Stimulated activated CD4-positive, alpha-beta T cell treated with anti-CD3 and anti-CD28 coated beads, Interleukin-2, amount 100 ng/mL, for 24 hours (primary cell): Measurements from ENCODE around the gene PPP4R2.
"Not testable (repeated sequence)": the region's sequence is repeated elsewhere in the genome, so short reads cannot be mapped to it uniquely, and the experiment has no call there.

Experiments
- DNase-seq, 2 donors: peaks; one replicate each; pipeline ENCODE4 v3.0.0-alpha.2; 2020

Gene PPP4R2

DNA sequence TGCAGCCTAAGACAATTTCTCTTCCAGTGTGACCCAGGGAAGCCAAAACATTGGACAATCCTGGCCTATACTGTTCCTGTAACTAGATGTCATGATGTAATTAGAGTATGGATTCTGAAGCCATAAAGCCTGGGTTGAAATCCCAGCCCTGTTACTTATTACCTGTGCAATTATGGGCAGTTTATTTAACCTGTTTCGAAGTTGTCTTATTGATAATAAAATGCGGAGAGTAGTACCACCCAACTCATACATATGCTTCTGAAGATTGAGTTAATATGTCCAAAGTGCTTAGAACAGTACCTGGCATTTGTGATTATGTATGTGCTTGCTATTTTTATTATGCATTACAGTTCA is 30.1 kb downstream of the PPP4R2 start:
- DNase-seq = no peak

DNA sequence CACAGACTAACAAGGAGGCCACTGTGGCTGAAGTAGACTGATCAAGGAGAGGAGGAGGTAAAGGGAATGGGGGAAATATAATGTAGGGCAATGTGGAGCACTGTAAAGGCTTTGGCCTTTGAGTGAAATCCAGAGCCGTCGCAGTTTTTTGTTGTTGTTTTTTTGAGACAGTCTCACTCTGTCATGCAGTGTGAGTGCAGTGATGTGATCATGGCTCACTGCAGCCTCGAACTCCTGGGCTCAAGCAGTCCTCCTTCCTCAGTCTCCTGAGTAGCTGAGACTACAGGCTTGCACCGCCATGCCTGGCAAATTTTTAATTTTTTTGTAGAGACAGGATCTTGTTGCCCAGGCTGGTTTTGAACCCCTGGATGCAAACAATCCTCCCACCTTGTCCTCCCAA is 32.2 kb downstream of the PPP4R2 start:
- DNase-seq = no peak

DNA sequence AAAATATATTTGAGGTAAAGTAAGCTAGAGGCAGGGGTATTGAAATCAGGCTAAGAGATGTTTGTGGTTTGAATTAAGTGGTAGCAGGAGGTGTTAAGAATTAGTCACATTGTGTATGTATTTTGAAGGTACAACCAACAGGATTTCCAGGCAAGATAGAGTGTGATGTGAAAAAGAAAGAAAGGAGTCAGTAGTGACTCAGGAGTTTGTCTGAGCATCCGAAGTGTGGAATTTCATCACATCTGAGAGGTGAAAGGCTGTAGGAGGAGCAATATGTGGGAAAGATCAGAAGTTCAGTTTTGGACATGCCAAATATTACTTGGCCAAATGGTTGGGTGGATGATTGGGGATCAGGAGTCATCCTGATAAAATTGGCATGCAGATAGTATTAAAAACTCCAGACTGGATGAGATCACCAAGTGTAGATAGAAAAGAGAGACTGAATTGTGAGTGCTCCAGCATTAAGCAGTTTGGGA is 32.7 kb downstream of the PPP4R2 start:
- no peak for DNase-seq

DNA sequence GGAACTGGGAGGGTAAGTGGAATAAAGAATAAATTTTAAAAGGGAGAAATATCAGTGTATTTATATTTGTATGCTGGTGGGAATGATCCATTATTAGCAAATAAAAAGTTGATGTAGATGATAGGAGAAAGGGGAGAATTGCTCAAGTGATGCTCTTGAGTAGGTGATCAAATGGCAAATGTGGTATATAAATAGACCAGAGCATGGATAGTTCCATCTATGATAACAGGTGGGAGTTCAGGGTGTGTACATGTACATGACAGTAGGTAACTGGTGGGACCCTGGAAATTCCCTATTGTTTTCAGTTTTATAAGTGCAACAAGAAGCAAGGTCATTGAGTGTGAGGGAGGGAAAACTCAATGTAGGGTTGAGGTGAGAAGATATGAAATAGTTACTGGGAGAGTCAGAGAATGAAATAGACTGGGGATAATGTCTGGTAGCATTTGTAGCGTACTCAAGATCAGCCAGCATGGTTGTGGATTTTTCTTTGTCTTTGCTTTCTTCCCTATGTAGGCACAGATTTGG is 33.5 kb downstream of the PPP4R2 start:
- no peak for DNase-seq

DNA sequence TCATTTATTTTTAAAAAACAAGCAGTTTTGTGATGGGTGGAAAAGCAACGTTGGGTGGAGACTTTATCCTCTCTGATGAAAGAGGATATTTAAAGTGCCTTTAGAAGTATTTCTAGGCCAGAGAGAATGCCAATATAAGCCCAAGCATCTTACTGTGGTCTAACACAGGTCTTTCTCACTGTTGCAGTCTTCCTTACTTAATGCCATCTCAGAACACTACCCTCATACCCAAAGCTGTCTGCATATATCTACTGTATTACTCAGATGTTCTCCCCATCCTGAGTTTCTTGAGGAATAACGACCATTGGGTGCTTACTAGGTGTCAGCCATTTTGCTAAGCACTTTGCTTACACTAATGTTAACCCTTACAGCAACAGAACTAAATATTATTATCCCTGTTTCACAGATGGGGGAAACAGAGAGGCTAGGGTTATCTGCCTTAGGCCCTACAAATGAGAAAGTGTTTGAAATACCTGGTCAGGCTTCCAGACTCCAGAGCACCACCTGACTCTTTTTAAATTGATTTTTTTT is 35.0 kb downstream of the PPP4R2 start:
- DNase-seq = no peak

DNA sequence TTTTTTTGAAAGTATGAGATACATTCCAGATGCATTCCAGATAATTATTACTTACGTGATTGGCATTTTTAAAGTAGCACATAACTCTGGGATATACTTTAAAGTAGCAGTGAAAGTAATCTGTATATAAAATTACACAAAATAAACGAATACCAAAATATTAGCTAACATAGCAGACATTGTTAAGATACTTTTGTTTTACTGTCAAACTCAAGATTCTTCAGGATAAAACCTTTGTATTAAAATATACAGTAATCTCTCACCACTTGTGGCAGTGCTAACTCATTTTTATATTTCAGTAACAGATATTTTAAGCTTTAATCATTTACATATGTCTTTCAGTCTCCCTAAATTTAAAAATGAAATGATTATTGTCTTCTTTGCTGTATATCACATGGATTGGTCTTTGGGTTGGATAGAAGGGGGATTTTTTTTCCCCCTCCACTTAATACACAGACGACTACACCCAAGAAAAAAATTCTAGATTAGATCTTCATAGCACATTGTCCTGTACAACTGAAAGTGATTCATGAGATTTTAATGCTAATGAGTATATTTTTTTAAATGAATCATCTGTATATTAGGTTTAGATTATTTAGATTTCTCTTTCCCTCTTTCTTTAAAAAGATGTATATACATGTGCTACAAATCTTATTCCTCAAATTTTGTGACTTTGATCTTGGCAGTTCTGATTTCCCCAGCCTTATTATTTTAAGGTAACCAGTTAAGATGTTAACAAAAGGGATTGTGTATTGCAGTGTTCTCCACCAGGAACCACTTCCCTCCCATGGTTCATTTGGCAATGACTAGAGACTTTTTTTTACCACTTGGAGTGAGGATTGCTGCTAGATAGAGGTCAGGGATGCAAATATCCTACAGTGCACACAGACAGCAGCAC is 40.3 kb downstream of the PPP4R2 start:
- DNase-seq = no peak

DNA sequence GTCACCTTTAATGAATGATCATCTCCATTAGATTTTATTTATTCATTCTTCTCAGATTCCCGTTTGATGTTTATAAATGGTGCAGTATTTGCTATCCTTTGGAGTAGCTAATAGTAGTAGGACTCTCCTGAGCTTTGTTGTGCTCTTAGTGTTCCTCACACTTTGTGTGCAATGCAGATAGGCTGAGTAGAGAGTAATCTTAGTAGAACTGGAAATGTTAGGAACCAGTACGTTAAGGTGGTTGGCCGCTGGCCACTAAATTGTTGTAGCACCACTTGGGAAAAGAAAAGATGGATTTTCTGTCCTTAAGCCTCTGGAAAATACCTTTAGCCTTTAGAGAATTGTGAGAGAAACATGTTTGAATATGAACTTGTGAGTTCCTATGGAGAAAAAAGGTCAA is 44.9 kb downstream of the PPP4R2 start:
- no peak for DNase-seq

DNA sequence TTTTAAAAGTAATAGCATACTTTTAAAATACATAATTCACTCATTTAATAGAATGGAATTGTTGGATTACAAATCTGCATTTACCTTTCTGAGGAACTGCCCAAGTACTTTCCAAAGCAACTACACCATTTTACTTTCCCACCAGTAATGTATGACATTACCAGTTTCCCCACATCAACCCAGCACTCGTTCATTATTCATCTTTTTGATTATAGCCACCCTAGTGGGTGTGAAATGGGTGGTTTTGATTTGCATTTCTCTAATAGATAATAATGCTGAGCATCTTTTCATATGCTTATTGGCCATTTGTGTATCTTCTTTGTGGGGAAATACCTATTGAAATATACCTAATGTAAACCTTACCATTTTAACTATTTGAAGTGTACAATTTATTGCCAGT is 46.8 kb downstream of the PPP4R2 start:
- no peak for DNase-seq

DNA sequence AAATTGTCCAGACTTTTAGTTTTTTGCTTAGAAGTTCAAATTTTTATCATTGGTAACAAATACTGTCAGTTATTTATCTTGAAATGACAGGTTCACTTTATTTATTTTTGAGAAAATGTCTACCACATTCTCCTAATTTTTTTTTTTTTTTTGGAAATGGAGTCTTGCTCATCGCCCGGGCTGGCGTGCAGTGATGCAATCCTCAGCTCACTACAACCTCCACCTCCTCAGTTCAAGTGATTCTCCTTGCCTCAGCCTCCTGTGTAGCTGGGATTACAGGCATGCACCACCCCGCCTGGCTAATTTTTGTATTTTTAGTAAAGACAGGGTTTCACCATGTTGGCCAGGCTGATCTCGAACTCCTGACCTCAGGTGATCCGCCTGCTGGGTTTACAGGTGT is 48.8 kb downstream of the PPP4R2 start:
- no peak for DNase-seq

DNA sequence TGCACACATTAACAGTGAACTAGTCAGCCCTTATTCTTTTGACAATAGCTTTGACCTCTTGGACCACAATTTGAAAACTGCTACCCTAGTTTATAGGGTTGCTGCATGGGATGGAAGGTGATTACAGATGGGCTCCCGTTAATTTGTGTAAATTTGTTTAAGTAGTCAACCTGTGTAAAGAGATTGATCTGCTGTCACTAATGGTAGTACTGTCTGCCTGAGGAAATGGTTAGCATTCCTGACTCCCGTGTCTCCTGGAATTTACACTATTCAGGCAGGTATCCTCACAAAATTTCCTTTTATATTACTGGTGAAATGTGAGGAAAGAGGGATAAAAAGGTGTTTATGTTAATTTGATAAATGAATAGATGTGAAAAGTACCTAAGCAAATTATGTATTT is 49.6 kb downstream of the PPP4R2 start:
- DNase-seq = no peak

DNA sequence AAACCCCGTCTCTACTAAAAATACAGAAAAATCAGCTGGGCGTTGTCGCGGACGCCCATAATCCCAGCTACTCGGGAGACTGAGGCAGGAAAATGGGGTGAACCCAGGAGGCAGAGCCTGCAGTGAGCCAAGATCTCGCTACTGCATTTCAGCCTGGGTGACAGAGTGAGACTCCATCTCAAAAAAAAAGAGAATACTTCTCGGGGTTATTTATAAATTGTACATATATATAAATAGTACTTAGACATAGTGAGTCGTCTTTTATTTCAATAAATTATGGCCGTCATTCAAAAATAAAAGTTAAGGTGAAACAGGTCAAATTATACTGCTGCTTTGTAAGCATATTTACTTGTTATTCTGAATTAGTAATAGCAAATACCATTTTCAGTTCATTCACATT is 52.7 kb downstream of the PPP4R2 start:
- DNase-seq = no peak

DNA sequence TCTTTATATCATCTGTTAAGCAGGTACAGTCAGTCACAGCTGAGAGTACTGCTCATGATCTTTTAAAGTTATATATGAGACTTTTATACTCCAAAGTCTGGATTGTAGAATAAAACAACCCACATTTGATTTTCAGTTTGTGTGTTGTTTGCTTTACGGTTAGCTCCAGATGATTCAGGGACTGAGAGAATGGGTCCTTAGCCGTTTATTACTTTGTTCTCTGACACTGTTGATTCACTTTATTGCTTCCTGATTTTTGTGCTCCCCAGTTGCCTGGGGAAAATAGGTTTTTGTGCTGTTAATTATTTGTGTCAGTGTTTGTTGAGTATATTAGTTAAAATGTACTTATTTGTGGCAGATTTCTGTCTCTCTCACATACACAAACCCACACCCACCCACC is 56.2 kb downstream of the PPP4R2 start:
- DNase-seq = no peak

DNA sequence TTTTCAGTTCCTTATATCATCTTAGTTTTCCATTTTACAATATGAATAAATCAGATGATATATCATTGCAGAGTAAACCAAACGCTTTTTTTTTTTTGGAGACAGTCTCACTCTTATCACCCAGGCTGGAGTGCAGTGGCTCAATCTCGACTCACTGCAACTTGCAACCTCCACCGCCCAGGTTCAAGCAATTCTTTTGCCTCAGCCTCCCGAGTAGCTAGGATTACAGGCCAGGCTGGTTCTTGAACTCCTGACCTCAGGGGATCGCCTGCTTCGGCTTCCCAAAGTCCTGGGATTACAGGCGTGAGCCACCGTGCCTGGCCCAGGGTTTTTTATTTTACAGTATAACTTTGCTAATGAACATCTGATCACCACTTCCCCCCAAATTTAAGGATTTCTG is 59.0 kb downstream of the PPP4R2 start:
- DNase-seq = no peak

DNA sequence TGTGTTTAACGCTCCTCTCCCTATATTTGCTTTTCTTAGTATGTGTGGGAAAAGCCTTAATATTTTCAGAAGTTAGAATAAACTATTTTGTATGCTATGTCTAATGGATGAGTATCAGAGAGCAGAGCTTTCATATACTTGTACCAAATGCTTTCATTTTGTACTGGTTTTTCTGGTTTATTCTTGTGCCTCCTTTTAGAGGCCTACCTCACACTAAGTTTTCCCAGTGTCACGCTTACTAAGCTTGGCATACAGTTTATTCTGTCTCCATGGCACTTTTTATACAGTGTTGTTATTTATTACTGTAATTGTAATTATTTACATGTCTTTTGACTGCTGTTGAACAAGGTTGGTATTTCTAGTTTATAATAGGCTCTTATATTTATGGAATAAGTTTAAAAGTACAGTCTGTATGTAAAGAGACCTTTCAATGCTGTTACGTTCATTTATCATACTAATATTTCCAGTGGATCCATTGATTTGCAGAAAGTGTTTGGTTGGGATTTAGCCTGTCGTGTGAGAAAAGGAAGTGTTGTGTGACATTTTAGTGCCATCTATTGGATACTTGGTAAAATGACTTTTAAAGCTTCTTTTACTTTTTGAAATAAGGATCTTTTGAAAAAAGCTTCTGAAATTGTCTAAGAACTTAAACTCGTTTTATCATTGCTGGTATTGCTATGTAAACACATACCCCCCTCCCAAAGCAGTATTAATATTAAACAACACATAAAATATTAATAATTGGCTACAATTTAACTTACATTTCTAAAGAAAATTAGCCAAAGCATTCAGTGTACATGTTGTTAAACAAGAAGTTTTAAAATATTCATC is 59.6 kb downstream of the PPP4R2 start:
- DNase-seq = no peak

DNA sequence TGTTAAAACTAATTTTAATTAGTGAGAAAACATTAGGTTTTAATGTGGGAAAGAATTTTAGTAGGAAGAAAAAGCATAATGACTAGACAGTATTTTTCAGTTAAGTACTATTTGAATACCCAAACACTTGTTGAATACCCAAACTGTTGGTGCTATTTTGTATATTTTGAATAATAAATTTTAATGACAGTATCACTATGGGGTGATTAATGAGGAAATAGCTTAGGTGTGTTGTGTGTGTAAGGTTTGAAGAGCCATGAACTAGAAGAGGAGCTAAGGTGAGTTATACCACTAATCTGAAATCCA is 60.2 kb downstream of the PPP4R2 start:
- no peak for DNase-seq

DNA sequence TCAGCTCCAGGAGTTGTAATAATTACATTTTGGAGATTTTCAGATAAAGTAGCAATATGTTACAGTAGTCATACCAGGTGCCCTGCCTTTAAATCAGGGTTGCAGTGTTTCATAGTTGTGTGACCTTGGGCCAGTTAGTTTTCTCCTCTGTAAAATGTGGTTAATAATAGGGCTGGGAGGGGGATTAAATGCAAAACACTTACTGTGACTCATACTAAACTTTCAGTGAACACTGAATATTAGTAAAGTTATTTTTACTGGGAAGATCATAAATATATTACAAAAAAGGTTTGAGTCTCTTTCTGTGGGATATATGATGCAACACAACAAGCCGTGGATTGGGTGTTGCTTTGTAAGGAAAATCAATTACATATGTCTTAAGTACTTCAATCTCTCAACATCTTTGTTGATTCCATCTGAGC is 63.7 kb downstream of the PPP4R2 start:
- no peak for DNase-seq

DNA sequence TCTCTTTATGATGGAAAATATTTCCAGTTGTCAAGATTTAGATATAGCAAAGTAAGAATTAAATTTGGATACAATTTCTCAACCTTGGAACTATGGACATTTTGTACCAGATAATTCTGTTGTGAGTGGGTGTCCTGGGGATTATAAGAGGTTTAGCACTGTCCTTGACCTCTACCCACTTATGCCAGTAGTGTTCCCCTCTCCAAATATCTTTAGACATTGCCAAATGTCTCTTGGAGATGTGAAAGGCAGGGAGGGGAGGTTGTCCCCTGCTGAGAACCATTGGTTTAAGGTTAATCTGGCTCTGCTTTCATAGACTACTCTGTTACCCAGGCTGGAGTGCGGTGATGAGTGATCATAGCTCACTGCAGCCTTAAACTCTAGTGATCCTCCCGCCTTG is 64.8 kb downstream of the PPP4R2 start, which contains the start of gene EBLN2:
TSS of gene EBLN2 (plus strand) at position 244 of the 400 bp plus-strand sequence. CDS start 423 bp downstream, outside the sequence.
- DNase-seq = no peak

DNA sequence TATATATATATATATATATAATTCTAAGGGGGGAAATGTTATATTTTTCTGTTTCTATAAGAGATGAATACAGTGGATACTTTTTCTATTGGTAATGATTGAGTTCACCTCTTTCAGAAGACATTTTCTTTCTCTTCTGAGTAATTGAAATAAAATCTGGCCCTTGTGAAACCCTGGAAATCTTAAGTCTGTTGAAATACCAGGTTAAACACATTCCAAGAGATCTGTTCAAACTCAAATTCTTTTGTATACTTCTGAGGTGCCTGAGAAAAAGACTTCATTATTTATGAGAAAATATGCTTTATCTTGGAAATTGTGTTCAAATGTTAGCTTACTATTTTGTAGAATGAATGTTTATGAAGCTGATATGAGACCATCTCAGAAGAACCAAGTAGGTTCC is 69.6 kb downstream of the PPP4R2 start:
- not testable (repeated sequence) for DNase-seq

DNA sequence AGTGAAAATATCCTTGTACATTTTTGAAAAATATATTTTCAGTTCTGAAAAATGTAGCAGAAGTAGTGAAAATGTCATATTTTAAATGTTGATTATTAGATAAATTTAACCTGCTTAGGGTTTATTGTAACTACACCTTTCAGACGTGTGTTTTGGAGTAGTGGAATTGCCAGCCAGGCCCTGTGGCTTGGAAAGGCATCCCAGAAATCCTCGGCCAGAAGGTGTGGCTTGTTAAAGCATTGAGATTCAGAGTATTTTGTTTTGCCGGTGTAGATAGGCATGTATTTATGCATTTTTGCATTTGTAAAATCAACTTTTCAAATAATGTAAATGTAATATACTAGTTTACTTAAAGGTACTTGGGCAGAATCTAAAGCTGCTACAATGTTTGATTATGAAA is 71.8 kb downstream of the PPP4R2 start:
- no peak for DNase-seq

DNA sequence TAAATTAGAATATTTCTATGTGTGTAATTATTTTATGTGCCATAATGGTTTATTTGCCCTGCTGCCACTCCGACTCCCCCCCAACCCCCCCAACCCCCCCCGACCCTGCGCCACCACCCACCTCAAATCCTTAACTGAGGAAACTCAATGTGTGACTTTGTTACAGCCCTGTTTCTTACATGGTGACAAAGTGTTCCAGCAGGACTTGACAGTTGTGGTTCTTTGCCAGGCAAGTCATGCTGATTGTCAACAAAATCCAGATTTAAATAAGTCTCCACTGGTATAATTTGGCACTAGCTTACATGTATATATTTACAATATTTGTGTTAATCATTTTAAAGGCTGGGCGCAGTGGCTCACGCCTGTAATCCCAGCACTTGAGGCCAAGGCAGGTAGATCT is 72.6 kb downstream of the PPP4R2 start:
- no peak for DNase-seq

DNA sequence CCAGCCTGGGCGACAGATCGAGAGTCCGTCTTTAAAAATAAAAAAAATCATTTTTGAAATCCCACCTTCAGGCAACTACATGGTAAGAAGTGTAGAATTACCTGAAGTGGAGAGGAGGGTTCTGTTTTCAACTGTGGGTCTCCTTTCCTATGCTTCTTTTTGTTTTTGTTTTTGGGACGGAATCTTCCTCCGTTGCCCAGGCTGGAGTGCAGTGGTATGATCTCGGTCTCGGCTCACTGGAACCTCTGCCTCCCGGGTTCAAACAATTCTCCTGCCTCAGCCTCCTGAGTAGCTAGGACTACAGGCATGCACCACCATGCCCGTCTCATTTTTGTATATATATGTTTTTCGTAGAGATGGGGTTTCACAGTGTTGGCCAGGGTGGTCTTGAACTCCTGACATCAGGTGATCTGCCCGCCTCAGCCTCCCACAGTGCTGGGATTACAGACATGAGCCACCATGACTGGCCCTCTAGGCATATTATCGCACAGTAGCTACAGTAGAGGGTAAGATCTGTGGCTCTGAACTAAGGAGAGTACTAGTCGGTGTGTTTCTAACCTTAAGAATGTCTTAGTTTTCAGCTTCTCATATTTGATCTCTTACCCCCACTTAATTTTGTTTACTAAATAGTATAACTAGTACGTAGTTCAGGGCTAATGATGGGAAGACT is 73.3 kb downstream of the PPP4R2 start:
- DNase-seq = no peak

DNA sequence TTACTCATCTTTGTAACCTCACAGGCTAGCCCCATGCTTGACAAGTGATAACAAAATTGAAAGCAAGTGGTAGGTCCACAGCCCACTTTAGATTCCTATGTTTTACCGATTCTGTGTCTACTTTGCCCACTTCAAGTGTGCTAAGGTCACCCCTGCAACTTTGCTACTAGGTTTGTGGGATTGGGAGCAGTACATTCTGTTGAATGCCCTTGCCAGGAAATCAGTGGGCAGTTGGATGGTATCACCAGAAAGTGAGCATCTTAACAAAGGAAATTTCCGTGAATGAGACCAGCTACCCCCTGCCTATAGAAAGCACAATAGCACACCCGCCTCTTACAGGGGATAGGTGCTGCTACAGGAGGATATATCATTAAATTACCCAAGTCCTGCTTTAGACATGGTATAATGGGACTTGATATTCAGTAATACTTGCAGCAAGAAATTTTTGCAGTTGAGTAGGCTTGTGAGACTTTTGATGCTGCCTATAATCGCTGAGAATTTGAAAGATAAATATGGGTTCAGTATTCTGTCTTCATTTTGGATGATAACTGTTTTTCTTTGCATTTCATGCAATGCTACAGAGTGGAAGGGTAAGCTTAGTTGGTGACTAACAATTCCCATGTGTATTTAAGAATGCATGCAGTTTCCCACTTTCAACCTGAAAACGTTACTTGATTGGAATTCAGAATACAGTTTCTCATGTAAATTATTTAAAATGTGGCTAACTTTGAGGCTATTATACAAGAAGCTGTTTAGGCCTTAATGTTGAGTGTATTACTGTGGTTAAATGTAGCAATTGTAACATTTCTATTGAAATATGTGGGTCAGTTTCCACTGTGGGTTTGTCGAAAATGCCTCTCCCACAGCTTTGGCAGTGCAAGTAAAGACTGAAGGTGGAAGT is 74.3 kb downstream of the PPP4R2 start:
- DNase-seq = no peak
